SKM-1 treated with dmso at 0.1 percent for 144 hours (cell line): ENCODE results near the gene KRTAP10-7.
"Not testable (repeated sequence)": the region's sequence is repeated elsewhere in the genome, so short reads cannot be mapped to it uniquely, and the experiment has no call there.

ENCODE experiments used
- DNase-seq: peaks from one replicate; lab custom pipeline; 2025; ENCODE audit not compliant: unreplicated experiment; lab: John Stamatoyannopoulos, UW

The KRTAP10-7 gene

GRCh38 chr21:44590311-44590721 is 10.1 kb upstream of the KRTAP10-7 start:
- no peak for DNase-seq

GRCh38 chr21:44590897-44591800 is 9.2 kb upstream of the KRTAP10-7 start:
- not testable (repeated sequence) for DNase-seq

GRCh38 chr21:44591801-44592130 is 8.6 kb upstream of the KRTAP10-7 start:
- DNase-seq: not testable (repeated sequence)

GRCh38 chr21:44592446-44593311 is 7.7 kb upstream of the KRTAP10-7 start, which contains the start of gene KRTAP10-6:
Gene KRTAP10-6, minus strand, starts transcription at chr21:44592505. Its CDS starts 21 bp downstream, at chr21:44592484.
- no peak for DNase-seq

GRCh38 chr21:44593598-44594405 is 6.6 kb upstream of the KRTAP10-7 start:
- DNase-seq: no peak

- DNase-seq: no peak
These were observed 5.9 kb upstream of the KRTAP10-7 start for GRCh38 chr21:44594406-44594916.

GRCh38 chr21:44595524-44595923 is 4.9 kb upstream of the KRTAP10-7 start:
- DNase-seq: no peak

GRCh38 chr21:44596068-44596725 is 4.2 kb upstream of the KRTAP10-7 start:
- no peak for DNase-seq

- DNase-seq: no peak
These were observed 2.3 kb upstream of the KRTAP10-7 start for GRCh38 chr21:44598061-44598460.

- DNase-seq: no peak
These were observed 950 bp upstream of the KRTAP10-7 start for GRCh38 chr21:44599264-44600029.

GRCh38 chr21:44601091-44601490 is 694 bp downstream of the KRTAP10-7 start:
- DNase-seq: not testable (repeated sequence)

- DNase-seq: no peak
These were observed 1.4 kb downstream of the KRTAP10-7 start for GRCh38 chr21:44601596-44602462.

- DNase-seq: no peak
These were observed 2.1 kb downstream of the KRTAP10-7 start for GRCh38 chr21:44602463-44602850.

- DNase-seq: no peak
These were observed 2.9 kb downstream of the KRTAP10-7 start for GRCh38 chr21:44603109-44603875.

GRCh38 chr21:44603911-44604310 is 3.5 kb downstream of the KRTAP10-7 start:
- no peak for DNase-seq

- no peak for DNase-seq
These were observed 6.1 kb downstream of the KRTAP10-7 start for GRCh38 chr21:44606495-44606894.

GRCh38 chr21:44609193-44609592 is 8.8 kb downstream of the KRTAP10-7 start:
- DNase-seq: no peak
